Measurements from ENCODE around the gene TBRG4.

Gene TBRG4

DNA sequence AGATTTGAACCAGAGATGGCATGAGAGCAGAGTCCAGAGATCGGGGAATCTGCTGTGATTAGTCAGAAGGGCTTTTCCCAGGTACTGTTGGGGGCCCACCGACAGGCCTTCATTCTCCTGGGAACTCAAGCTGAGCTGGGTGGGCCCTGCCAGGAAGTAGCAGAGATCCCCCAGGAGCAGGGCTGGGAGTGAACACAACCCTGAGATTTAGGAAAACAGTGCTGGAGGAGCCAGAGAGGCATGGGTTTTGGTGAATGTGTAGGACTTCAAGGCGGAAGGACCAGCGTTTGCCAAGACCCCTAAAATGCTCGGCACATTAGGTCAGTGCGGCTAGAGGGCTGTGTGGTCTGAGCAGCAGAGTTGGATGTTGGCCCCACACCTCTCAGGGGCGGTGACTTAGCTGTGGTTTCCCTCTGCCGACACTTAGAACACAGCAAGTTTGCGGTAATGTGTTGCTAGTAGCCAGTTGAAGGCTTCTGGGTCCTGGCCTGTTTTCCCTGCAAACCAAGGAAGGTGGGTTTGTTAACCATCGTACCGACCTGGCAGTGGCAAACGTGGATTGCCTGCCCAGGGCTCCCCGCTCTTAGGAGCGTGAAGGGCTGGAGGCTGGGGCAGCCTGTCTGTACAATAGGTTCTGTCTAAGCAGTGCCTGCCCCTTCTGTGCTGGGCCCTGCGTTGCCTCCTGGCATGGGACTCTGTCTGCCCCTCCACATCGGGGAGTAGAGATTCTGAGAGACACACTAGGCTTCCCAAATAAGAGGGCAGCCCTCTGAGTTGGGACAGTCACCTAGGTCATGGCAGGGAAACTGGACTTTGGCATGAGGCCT is 36.8 kb downstream of the TBRG4 start:
- no peak for DNase-seq (ENCODE audit: low read depth)

DNA sequence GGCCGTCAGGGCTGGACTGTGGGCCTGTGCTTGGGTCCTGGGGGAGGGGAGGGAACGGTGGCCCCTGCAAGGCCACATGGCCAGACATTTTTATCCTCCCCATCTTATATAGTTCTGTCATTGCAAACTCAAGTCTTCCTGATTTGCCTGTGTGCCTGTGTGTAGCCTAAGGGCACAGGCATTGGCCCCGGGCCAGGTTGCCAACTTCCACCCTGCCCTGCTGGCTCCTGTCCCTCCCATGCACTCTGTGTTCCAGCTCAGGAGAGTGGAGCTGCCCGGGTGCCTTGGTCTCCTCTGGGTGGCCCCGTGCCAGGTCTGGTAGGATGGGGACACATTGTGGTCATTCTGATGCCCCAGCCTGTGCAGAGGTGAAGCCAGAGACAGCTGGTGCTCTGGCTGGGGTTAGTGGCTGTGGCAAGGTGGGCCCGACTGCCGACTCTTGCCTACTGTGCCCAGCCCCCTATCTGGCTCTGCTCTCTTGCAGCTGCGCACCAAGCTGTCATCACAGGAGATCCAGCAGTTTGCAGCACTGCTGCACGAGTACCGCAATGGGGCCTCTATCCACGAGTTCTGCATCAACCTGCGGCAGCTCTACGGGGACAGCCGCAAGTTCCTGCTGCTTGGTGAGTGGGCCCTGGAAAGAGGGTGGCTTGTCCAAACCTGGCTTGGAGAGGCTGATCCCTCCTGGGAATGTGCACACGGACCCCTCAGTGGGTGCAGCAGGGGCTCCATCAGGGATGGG is 37.5 kb downstream of the TBRG4 start:
- DNase-seq (ENCODE audit: low read depth): no peak

DNA sequence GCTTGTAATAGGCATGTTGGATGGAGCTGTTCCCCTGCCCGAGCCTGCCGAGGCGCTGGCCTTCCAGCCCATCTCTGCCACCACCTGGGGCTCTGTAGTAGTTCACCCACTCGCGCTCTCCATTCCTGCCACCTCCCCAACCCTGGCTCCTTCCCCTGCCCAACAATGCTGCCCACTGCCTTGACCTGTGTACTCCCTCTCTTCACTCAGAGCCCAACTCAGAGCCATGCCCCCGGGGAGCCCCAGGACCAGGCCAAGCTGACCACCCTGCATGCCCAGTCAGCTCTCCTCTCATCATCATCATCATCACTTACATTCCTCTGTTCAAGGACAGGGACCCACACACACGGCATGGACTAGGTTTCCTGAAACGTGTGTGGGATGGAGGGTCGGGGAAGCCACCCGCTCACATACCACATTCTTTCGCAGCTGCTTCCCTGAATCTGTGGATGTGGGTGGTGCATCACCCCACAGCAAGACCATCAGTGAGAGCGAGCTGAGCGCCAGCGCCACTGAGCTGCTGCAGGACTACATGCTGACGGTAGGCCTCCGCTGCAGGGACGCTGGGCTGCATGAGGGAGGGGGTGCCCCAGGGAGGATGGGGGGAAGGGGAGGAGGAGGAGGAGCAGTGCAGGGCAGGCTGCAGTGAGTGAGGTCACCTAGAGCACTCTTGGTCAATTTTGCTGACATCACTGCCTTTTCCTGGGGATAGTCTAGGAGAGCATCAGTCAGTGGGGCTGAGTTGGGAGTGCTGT is 38.3 kb downstream of the TBRG4 start:
- DNase-seq (ENCODE audit: low read depth): no peak

DNA sequence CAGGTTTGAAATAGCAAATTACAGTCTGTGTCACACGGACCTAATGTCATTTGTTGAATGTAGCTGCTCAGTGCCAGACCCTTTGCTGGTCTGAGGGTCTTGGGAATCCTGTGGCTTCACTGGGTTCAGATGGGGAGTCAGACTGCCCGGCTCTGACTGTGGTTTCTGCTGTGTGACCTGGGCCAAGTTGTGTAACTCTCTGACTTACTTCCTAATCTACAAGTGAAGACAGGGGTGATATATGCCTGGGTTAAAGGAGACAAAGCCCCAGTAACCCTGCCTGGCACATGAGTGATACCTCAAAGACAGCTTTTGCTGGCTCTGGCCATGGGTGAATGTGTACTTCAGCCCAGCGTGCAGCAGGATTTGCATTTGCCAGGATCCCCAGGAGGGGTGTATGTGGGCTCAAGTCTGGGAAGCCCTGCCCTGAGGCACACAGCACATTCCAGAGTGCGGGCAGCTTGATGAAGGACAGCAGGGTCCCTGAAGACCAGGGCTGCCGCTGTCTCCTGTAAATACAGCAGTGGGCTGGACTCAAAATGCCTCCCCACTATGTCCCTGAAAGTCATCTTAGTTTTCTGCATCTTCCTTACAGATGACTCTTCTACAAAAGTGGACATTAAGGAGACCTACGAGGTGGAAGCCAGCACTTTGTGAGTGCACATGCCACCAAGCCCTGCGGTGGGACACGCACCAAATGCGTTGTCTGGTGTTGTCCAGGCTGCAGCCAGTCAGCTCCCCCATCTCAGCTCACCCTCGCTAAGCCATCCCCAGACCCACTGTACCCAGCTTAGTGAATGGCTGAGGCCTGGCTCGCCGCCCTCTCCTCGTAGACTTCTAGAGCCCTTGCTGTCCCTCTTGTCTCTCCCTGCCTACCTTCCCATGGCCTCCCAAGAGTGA is 39.1 kb downstream of the TBRG4 start:
- no peak for DNase-seq (ENCODE audit: low read depth)

DNA sequence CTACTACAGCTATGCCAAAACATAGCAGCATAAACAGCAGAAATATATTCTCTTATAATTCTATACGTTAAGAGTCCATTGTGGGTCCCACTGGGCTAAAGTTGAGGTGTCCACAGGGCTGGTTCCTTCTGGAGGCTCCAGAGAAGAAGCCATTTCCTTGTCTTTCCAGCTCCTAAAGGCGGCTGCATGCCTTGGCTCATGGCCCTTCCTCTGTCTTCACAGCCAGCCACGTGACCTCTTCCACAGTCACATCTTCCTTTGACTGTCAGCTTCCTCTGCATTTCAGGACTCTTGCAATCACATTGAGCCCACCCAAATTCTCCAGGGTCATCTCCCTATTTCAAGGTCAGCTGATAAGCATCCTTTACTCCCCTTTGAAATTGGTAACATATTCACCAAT is 40.0 kb downstream of the TBRG4 start:
- DNase-seq (ENCODE audit: low read depth): no peak

DNA sequence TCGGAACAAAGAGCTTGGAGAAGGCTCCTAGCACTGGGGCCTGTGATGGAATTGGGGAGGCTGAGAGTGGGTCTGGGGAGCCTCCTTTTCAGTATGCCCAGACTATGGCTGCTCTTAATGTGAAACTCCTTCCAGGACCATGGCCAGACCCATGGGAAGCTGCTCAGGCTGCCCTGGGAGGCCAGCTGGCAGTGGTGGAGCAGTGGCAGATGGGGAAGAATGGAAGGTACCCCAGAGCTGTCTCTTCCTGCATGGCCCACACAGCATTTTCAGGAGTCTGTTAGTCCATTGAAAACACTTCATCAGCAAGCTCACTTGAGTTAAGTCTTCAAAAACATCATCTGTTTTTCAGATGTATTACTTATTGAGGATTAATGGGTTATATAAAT is 41.2 kb downstream of the TBRG4 start:
- DNase-seq (ENCODE audit: low read depth): no peak

DNA sequence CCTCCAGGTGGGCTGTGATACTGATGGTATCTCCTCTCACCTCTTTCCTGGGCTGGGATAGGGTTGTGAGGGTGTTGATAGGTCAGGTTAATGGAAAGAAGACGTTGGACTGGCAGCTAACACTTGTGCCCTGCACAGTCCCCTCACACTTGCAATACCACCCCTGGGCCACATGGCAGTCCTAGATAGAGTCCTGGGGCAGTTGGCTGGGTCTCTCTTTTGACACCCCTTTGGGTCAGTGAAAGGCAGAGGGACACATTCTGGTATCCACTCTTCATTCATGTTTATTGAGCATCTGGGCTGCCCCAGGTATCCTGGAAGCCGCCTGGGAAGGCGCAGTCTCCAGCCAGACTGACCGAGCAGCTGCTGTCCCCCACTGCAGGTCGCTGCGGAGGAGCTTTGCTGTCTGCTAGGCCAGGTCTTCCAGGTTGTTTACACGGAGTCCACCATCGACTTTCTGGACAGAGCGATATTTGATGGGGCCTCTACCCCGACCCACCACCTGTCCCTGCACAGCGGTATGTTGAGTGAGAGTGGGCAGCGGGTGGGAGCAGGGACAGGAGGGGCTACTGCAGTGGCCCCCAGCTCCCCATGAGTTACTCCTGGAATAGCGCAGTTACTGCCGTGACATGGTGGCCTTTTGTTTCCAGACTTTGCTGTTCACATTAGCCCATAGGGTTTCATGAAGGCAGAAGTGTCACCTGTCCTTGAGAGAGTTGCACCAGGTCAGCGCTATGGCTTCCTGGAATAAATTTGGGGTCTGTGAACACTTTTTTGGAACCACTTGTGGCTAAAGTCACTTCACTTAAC is 41.8 kb downstream of the TBRG4 start:
- no peak for DNase-seq (ENCODE audit: low read depth)

DNA sequence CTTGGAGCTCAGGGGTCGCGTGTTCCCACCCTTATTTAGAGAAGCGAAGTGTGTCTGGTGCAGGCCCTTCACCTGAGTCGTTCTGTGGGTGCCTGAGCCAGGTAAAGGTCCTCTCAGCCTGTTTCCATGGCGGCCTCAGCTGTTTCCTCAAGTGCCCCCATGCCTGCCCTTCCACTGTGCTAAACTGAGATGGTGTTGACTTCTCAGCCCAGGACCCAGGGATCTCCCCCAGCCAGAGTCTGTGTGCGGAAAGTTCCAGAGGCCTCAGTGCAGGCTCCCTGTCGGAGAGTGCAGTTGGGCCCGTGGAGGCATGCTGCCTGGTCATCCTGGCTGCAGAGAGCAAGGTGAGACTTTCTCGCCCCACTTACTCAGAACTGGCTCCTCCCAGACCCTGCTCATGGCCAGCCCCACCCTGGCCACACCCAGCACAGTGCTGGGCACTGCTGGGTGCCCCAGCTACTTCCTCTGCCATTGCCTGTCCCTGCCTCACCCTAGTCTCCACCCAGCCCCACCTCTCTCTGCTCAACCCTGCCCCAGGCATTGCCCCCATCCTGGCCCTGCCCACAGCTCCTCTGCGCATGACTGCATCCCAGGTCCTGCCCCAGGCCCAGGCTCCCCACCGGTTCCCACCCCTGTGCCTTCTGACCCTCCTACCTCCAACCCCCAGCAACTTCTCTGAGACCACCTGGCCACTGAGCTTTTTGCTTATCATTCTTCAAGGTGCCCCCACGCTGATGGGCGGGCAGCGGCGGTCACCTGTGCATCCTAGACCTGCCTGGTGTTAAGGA is 43.1 kb downstream of the TBRG4 start:
- DNase-seq (ENCODE audit: low read depth): no peak

DNA sequence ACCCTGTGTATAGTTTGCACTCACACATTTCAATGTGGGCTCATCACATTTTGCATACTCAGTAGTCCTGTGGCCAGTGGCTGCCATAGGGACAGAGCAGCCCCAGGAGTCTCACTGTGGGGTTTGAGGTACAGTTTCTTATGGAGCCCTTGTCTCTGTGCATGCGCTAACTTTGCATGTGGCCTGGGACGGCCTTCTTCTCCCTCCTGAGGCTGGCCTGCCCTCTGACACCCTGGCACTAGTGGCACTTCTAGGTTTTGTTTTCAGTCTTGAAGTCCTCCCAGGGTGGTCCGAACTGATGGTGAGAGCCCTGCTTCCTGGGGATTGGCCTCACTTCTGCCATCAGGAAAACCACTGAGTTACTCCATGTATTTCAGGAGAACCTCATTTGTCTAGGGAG is 43.9 kb downstream of the TBRG4 start:
- DNase-seq (ENCODE audit: low read depth): no peak

DNA sequence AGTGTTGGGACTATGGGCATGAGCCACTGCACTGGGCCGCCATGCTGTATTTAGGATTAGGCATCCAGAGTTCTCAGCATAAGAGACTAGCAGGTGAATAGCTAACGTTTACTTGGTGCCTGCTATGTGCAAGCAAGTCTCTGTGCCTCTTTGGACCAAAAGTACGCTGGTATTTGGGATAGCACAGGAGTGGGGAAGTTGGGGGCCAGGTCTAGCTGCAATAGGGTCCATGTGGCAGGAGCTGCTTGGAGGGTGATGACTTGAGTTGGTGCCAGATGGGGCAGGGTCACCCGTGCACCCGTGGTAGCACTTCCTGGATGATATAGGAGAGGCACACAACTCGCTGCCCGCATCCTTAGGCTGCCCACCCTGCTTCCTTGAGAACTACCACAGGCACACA is 45.1 kb downstream of the TBRG4 start:
- no peak for DNase-seq (ENCODE audit: low read depth)

DNA sequence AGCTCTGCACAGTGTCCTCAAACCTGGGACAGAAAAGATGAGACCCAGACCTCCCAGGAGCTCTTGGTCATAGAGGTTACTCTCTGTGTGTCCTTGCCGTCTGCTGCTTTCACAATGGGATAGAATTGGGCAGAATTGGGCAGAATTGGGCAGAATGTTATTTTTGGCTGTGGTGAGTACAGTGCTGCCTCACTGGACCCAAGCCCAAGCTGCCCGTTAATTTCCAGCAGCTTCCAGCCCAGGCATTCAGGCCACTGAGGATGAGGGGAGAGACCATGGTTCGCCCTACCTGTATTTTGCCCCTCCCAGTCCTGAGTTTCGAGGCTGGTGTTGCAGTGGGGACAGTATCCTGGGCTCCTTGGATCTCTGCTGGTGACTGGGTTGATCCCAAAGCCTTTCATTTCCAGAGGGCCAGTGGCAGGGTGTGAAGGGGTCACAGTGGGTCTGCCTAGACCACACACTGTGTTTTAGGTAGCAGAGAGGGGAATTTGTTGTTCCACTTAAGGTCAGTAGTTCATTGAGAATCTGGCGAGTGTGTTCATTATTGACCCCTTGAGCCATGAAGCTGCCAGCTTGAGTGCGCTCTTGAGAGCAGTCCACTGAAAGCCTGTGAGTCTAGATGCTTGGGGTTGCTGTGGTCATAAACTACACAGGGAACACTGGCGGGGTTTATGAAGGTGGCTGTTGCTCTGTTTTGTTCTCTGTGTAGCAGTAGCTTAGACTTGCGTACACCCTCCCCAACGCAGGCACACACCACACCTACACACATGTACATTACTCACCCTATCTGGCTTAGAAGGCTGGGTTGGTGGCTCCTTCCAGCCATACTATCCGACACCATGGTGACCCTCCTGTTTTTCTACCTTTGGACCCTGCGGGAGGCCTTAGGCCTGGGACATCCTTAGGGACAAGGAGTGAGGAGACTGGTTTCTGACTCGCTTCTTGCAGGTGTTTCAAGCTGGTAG is 46.2 kb downstream of the TBRG4 start:
- DNase-seq (ENCODE audit: low read depth): no peak

DNA sequence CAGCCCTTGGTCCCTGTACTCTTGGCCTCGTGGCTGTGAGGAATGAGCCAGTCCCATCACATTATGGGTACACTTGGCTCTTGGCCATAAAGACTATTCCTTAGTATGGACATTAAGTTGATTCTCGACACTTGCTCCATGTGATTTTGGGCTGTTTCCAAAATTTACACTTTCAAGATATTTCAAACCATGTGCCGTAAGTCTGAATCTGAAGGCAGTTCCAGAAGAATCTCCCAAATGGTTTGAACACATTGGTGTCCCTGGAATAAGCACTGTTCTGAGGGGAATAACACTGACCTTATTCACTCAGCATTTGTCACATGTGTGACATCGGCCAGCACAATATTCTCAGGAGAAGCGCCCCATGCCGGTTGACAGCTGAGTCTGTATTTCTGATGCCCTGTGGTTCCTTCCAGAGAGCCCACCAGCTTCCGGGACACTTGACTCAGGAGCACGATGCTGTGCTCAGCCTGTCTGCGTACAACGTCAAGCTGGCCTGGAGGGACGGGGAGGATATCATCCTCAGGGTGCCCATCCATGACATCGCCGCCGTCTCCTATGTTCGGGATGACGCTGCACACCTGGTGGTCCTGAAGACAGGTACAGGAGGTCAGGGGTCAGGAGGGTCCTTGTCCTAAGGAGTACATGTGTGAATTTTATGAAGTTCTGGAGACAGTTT is 47.3 kb downstream of the TBRG4 start:
- DNase-seq (ENCODE audit: low read depth): no peak

DNA sequence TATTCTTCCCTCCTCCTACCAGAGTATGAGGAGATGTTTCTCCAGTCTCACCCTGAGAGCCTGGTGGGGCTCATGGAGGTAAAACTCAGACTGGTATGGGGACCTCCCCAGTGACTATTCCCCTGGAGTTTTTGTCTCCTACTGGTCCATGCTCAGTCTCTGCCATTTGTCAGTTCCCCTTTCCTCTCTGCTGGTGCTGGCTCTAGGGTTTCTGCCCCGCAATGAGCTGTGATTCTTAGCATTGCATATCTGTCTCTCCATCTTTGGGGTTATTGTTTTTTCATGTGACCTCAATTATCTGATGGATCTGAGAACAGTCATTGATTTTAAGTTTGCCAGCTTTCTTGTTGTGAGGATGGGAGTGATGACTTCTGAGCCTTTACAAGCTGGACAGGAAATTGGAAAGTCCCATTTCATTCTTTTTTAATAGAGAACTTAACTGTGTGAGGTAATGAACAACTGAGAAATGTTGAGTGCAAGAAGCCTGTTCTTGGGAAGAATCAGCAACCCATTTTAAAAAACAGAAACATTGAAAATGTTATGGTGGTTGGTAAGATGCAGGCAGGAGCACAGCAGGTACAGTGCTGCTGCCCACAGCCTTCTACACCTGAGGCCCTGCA is 49.6 kb downstream of the TBRG4 start:
- DNase-seq (ENCODE audit: low read depth): no peak

DNA sequence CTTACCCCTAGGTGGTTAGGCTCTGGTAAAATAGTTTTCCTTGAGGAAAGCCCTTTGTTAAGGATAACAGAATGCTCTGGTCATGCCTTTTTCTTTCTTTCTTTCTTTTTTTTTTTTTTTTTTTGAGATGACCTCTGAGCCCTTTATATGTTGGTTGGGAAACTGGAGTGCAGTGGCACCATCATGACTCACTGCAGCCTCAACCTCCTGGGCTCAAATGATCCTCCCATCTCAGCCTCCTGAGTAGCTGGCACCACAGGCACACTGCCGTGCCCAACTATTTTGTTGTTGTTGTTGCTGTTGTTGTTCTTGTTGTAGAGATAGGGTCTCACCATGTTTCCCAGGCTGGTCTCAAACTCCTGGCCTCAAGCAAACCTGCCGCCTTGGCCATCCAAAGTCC is 50.1 kb downstream of the TBRG4 start:
- DNase-seq (ENCODE audit: low read depth): no peak

DNA sequence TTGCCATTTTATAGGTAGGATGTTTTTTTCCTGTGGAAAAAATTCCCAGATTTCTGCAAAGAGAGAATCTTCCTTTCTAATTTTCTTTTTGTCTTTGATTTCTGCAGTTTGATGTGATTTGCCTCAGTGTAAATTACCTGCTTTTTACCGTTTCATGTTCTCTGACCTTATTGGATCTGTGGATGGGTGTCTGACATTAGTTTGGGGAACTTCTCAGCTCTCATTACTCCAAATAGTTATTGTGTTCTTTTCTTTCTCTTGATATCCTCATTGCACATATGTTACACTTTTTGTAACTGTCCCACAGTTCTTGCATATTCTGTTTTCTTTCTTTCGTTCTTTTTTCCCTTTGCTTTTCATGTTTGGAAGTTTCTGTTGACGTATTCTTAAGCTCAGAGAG is 51.2 kb downstream of the TBRG4 start:
- DNase-seq (ENCODE audit: low read depth): no peak

DNA sequence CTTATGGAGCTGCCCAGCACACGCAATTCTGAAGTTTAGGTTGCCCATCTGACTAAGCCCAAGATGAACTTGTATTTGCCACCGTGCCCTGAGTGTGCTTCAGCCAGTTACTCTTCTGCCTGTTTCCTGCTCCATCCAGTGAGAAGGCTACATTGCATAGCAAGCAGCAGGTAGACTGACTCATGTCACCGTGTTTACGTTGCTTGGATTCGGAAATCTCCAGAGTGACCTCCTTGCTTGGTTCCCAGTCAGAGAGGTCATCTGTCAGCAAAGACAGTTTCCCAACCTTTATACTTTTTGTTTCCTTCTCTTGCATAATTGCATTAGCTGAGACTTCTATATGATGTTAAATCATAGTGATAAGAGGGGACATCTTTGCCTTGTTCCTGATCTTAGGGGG is 53.6 kb downstream of the TBRG4 start:
- DNase-seq (ENCODE audit: low read depth): no peak

DNA sequence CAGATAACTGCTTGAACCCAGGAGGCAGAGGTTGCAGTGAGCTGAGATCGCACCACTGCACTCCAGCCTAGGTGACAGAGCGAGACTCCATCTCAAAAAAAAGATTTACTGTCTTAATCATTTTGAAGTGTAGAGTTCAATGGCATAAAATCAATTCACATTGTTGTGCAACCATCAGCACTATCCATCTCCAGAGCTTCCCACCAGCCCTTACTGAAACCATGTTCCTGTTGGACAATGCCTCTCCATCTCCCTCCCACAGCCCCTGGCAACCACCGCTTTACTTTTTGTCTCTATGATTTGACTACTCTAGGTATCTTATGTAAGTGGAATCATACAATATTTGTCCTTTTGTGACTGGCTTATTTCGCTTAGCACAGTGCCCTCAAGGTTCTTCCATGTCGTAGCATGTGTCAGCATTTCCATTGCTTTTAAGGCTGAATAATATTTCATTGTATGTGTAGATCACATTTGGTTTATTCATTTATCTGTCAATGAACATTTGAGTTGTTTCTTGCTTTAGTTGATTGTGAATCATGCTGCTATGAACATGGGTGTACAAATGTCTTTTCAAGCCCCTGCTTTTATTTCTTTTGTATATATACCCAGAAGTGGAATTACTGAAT is 55.8 kb downstream of the TBRG4 start:
- DNase-seq (ENCODE audit: low read depth): no peak

DNA sequence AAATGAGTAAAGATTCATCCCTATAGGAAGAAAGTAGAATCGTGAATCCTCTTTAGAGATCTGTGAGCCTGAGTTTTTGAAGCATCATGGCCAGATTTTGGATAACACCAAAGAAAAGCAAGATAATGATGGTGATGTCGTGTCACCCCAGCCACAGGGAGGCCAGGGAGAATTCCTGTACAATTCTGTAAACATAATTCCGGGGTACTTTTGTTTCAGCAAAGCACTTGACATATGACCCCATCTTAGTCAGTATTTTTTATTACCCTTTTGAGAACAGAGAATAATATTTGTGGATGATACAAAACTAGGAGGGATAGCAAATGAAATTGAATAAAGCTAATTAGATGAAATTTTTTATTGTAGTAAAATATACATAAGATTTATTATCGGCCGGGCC is 56.5 kb downstream of the TBRG4 start:
- no peak for DNase-seq (ENCODE audit: low read depth)
